Hematopoietic multipotent progenitor cell (in vitro differentiated cells): ENCODE measurements around the gene TIMM13. TPM values are rescaled to one million over a fixed set of nuclear protein-coding genes. Genes with fewer than 3 reads are reported as not detected.

Experiments
- DNase-seq, 3 donors: peaks; one replicate each; pipeline ENCODE4 v3.0.0-alpha.2; 2011 to 2015; ENCODE audit warnings: low read depth in 2 of 3, low spot score in 2 of 3
- total RNA-seq: library from RNA; depleted of rRNA; stranded (reverse); fragments of >200 nt; gene quantifications from one replicate; pipeline ENCODE4 v1.2.3, GENCODE V29; 2012

TIMM13 gene
- total RNA-seq, 1 donor, result 76.7 TPM

- no peak for DNase-seq
Measured at GRCh38 chr19:2387367-2388288, 39.8 kb downstream of the TIMM13 start.

DNA sequence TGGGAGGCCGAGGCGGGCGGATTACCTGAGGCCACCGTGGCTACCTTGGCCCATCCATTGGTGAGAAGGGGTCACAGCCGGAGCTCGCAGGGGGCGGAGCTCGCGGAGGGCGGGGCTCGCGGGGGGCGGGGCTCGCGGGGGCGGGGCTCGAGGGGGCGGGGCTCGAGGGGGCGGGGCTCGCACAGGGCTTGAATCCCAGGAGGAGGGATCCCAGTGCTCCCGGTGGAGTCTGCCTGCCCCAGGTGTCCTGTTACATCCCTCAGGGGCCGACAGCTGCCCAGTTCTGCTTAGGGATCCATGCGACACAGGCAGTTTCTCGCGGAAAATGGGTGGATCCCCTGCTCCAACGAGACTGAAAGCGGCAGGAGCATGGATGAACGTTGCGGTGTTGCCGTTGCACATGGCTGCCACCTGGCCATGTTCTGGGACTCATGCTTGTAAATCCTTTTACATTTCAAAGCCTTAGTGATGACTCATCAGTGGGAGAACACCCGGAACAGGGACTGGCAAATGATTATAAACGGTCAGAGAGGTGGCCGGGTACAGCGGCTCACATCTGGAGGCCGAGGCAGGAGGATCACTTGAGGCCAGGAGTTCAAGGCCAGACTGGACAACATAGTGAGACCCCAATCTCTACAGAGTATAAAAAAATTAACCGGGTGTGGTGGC is 42.2 kb downstream of the TIMM13 start:
- DNase-seq, result peak in 2 of 3 donors; percentile 29 to 55

DNA sequence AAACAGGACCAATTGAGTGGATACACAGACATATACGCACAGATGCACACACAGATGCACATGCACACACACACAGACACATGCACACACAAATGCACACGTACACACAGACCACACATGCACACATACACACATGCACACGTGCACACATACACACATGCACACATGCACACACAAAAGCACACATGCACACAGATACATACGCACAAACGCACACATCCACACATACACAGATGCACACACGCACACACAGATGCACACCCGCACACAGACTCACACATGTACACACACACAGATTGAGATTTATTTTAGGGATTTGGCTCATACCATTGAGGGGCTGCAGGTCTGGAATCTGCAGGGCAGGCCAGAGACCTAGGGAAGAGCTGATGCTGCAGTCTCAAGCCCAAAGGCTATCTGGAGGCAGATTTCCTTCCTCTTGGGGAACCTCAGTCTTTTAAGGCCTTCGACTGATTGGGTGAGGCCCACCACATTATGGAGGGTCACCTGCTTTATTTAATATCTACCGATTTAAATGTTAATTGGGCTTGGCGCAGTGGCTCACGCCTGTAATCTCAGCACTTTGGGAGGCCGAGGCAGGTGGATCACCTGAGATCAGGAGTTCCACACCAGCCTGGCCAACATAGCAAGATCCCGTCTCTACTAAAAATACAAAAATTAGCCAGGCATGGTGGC is 44.7 kb downstream of the TIMM13 start:
- no peak for DNase-seq

GRCh38 chr19:2381148-2381820 is 46.1 kb downstream of the TIMM13 start:
- DNase-seq, result no peak

GRCh38 chr19:2380567-2380966 is 46.8 kb downstream of the TIMM13 start:
- DNase-seq, result no peak

- DNase-seq, result no peak
Measured at GRCh38 chr19:2376784-2377519, 50.4 kb downstream of the TIMM13 start.

Other genes starting within 250 kb of the TIMM13 start
- 59.0 TPM for gene PLEKHJ1, start 191.3 kb downstream of the TIMM13 start, total RNA-seq
- 101 TPM for gene SF3A2, start 190.8 kb downstream of the TIMM13 start, total RNA-seq
- 2.2 TPM for gene AMH, start 178.3 kb downstream of the TIMM13 start, total RNA-seq
- 0.54 TPM for gene JSRP1, start 171.2 kb downstream of the TIMM13 start, total RNA-seq
- under 0.01 TPM for gene PEAK3, start 145.4 kb downstream of the TIMM13 start, total RNA-seq
- 2.7 TPM for gene LINGO3, start 119.4 kb downstream of the TIMM13 start, total RNA-seq
- gene LSM7, start 99.0 kb downstream of the TIMM13 start, total RNA-seq, result 586 TPM
- gene SPPL2B, start 98.9 kb downstream of the TIMM13 start, total RNA-seq, result 267 TPM
- 8.3 TPM for gene TMPRSS9, start 67.3 kb downstream of the TIMM13 start, total RNA-seq
- 80.0 TPM for gene LMNB2, start 29.4 kb upstream of the TIMM13 start, total RNA-seq
- gene GADD45B, start 48.5 kb upstream of the TIMM13 start, total RNA-seq, result 110 TPM